GM21390 (cell line): Measurements from ENCODE around the gene CDC25B.

Experiments used
- ATAC-seq: cut with Tn5 transposase; IDR thresholded peaks from one replicate; pipeline ENCODE4 v1.9.1; 2021; ENCODE audit not compliant: unreplicated experiment

The CDC25B gene

GRCh38 chr20:3795511-3796468, at the start of gene CDC25B:
CDC25B (plus strand) TSS chr20:3796310; CDS start chr20:3796532, 222 bp downstream.
- peak; percentile 66 for ATAC-seq

DNA sequence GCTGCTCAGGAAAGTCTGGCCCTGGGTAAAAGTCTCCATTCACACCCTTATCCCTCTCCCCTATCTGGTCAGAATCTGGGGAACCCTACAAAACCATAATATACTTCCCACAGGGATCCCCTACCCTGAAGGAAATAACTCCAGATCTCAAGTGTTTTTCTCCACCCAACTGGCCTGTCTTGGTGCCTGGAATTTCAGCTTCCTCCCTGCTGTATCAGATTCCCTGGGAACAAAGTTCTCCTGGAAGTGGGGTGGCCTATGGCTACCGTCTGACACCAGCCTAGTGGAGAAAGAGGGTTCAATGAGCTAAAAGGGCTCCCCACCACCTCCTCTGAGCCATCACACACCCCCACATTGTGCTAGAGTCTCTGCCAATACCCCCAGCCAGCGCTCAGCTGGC, 48.6 kb upstream of the CDC25B start:
- ATAC-seq, result no peak

DNA sequence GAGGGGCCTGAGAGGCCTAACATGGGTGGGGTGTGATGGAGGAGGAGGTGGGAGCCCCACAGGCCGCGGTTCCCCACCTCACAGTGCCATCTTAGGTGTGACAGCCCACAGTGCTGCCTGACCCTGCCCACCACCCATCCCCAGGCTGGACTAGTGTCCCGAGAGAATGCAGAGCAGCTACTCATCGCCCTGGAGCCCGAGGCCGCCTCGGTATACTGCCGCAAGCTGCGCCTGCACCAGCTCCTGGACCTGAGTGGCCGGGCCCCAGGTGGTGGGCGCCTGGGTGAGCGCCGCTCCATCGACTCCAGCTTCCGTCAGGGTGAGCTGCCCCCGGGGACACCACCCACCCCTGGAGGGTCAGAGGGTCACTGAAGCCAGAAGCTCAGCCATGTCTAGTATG, 48.0 kb upstream of the CDC25B start:
- no peak for ATAC-seq

- ATAC-seq, result no peak
Measured at GRCh38 chr20:3749087-3749688, 46.9 kb upstream of the CDC25B start.

GRCh38 chr20:3749689-3750531, 46.2 kb upstream of the CDC25B start:
- no peak for ATAC-seq

GRCh38 chr20:3751305-3751674, 44.8 kb upstream of the CDC25B start:
- no peak for ATAC-seq

- ATAC-seq, result no peak
Measured at GRCh38 chr20:3751675-3752385, 44.3 kb upstream of the CDC25B start.

GRCh38 chr20:3752386-3752759, 43.7 kb upstream of the CDC25B start:
- ATAC-seq, result no peak

GRCh38 chr20:3753098-3753497, 43.0 kb upstream of the CDC25B start:
- no peak for ATAC-seq

GRCh38 chr20:3753501-3754275, 42.4 kb upstream of the CDC25B start:
- no peak for ATAC-seq

GRCh38 chr20:3754276-3754630, 41.9 kb upstream of the CDC25B start:
- no peak for ATAC-seq

DNA sequence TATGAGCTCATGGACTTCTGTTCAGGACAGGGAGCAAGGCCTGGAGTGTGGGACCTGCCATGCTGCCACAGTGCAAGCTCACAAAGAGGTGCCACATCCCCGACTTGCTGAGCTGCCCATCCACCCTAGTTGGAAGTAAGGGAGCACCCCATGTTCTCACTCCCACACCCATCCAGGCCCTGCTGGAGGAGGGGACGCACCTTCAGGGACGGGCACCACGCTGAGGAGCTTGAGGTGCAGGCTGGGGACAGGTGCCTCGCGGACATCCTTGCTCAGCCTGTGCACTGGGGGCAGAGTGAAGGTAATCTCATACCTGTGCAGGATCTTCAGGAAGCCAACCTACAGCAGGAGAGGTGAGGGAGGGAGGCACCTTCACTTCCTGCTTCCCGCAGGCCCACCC, 40.8 kb upstream of the CDC25B start:
- no peak for ATAC-seq

GRCh38 chr20:3755814-3756480, 40.2 kb upstream of the CDC25B start:
- ATAC-seq, result no peak

GRCh38 chr20:3757268-3757667, 38.8 kb upstream of the CDC25B start:
- ATAC-seq, result no peak

DNA sequence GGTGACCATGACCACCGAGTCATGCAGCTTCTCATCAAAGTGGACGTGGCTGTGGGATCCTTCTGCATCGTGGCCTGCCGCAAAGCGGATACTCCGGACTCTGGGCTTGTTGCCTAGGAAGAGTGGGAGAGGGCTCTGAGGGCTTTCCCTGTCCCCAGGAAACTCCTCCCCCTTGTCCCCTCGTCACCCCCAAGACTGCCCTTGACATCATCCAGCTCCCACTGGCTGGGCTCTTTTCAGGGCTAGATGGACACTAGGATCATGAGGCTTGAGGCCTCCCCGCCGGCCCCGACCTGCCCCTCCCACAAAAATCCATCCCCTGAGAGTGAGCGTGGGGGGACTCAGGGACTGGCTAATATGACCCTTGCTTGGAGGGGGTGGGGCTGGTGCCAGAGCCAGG, 37.5 kb upstream of the CDC25B start:
- no peak for ATAC-seq

GRCh38 chr20:3759316-3759823, 36.7 kb upstream of the CDC25B start:
- ATAC-seq, result no peak

DNA sequence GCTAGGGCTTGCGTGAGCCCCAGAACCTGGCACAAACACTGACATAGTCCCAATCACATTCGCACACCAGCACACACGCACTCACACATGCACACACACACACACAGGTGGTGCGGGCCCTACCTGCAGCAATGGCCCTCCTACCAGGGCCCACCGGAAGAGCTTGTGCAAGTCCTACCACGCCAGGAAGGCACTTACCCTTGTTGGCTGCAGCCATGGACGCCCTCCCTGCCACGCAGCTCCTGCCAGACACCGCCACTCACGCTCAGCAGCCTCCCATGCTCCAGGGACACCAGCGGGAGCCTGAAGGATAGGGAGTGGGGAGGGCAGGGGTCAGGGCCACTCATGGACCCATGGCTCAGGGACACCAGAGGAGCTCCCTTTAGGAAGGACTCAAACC, 36.2 kb upstream of the CDC25B start:
- no peak for ATAC-seq

DNA sequence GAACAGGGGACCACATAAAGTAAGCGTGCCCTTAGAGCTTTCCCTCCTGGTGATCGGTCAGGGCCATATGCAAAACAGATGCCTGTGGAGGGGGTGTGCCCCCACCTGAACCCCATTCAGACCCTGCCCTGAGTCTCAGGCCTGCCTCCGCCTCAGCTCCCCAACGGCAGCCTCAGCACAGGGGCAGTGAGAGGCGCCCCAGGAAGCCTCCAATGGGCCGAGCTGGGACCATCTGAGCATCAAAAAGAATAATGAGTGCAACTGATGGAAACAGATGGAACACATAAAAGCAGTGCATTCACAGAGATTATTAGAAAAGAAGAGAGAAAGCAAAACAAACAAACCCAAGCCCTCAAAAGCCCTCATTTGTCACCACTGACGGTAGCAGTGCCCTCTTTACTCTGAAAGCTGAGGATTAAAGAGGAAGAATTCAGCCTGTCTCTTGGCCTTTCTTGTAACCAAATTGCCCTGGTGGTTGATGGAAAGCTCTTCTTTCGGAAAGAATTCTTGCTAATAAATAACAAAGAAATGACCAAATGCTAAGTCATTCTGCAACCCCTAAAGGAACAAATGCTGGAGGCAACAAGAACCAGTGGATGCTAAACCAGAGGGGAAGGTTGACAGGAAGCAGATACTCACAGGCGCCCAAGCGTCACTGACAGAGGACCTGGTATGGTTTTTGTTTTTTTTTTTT, 35.3 kb upstream of the CDC25B start:
- no peak for ATAC-seq
